ENCODE measurements around the gene GSAP.

DNA sequence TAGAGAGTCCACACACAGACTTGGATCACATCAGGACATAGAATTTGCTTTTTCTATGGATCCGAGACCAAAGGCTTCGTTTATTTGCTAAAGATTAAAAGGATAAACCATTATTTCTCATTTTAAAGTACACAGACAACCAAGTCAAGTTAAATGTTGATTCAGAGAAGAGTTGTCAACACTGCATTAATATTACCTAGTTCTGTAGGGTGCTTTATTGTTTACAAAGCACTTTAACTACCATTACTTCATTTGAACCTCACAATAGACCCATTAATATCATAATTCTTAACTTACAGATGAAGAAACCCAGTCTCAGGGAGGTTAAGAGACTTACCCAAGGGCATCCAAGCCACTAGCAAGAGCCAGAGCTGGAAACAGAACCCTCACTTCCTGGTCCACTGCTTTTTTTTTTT lies 43.2 kb upstream of the GSAP start:
- no peak for TF ChIP-seq CTCF (IDR thresholded peaks at IDR 0.05; ENCODE audit: low read length)
- TF ChIP-seq EZH2 (IDR thresholded peaks at IDR 0.05; ENCODE audit: borderline replicate concordance, low read length) = no peak

Data from OCI-LY1 (cell line).